GM12874 (cell line): Measurements from ENCODE around the gene JAKMIP2.

Experiments used
- CTCF ChIP-seq: IDR thresholded peaks from 2 replicates; pipeline ENCODE4 v1.5.1; 2011; ENCODE audit warnings: low read depth, mild to moderate bottlenecking, control low read depth, low read length, moderate library complexity; ENCODE audit not compliant: insufficient read depth

Gene JAKMIP2

DNA sequence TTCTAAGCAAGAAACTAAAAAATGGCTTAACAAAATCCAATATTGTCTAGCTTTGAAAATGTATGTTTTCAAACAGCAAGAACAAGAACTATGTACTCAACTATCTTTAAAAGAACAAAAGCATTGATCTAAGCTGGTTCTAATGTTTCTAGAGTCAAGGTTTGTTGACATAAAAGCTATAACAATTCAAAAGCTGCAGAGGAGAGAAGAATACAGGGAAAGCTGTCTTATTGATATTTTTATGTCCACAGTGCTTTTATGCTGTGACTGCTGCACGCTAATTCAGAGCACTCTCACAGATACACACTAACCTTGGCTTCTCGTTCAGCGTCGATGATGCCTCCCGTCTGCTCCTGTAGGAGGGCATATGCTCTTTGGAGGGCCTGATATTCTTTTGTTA, 143.2 kb downstream of the JAKMIP2 start:
- TF ChIP-seq CTCF = no peak

GRCh38 chr5:147636729-147636984, 145.9 kb downstream of the JAKMIP2 start:
- TF ChIP-seq CTCF = no peak

GRCh38 chr5:147635882-147636728, 146.4 kb downstream of the JAKMIP2 start:
- TF ChIP-seq CTCF = no peak

DNA sequence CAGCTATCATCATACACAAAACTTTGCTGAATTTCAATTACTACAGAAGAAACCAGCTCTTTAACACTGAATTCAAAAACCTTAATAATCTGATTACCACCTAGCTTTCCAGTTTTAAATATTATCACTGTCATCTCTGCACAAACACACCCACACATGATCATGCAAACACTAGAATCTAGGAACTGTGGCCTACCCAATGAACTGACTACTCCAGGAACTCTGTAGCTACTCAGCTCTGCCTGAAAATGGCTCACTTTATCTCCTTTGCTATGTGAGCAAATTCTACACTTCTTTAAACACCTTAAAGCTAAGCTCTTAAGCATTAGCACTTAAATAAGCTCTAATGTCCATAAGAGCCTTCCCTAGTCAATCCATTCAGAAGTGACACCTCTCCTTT, 149.4 kb downstream of the JAKMIP2 start:
- no peak for TF ChIP-seq CTCF

DNA sequence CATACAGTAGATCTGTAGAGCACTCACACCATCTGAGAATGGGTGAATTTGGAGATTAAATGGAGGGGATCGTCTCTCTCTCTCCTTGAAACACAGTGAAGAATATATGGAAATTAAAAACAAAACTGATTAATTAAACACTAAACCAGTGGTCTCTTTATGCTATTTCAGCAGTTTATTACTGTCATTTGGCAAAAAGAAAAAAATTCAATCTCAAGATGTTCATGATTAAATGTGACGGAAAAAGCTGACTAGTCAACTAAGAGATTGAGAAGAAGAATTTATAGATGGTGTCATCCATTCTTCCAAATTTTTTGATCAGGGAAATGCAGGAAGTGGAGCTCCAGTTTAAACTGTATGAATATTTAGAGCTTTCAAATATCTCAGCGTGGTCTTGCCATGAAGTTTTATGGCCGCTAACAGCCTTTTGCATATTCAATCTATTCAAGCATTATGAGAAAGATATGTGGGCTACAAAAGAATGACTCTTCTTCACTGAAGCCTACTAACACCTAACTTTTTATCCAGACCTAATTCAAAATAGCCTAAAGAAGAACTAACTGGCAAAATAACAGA, 151.0 kb downstream of the JAKMIP2 start:
- no peak for TF ChIP-seq CTCF

DNA sequence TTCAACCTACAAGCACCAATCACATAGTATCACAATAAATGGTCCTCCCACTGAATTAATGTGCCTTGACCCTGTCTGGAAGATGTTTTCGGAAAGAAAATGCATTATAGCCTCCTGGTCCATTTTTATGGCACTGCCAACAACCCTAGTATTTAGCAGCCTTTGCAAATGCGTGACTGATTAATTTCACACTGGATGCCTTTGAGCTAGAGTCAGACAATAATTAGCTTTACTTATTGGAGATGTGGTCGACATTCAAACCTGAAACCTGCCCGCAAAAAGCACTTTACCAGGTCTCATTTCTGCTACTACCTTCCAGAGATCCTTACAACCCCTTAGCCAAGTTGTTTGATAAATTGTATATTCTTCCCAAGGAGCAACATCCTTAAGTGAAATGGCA, 153.3 kb downstream of the JAKMIP2 start:
- no peak for TF ChIP-seq CTCF

GRCh38 chr5:147628058-147628895, 154.3 kb downstream of the JAKMIP2 start:
- peak; percentile 67 for TF ChIP-seq CTCF
